ENCODE measurements around the gene LMBR1.

LMBR1 gene

DNA sequence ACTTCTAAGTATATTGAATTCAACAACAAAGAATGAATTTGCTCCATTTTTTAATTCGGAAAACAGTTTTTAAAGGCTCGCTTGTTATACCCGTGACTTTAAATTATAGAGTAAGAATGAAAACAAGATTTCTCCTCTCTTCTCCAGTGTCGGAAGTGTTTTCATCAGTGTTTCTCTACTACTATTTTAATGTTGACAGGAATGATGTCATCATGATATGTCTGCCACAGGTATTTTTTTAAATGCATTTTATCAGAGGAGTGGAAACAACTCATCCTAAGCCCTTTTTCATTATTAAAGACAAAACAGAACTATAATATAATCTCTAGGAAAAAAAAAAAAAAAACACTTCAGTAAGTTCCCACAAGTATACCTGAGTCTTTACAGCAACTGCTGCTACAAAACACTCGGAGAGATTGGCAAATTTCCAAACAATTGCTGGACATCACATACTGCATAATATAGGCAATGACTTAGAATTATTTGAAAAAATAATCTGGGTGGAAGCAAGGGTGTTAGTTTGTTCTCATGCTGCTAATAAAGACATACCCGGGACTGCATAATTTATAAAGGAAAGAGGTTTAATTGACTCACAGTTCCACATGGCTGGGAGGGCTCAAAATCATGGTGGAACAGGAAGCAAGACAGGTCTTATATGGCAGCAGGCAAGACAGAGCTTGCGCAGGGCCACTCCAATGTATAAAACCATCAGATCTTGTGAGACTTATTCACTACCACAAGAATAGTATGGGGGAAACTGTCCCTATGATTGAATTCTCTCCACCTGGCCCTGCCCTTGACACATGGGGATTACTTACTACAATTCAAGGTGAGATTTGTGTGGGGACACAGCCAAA lies 257.2 kb downstream of the LMBR1 start:
- TF ChIP-seq EP300 (IDR thresholded peaks at IDR 0.05; ENCODE audit: borderline replicate concordance) (no peak), CEBPB (IDR thresholded peaks at IDR 0.05) (no peak), ZBTB7A (IDR thresholded peaks at IDR 0.05; ENCODE audit: low read depth) (no peak), RAD21 (IDR thresholded peaks at IDR 0.05; ENCODE audit: low read depth) (no peak), NFIC (IDR thresholded peaks at IDR 0.05) (no peak)

DNA sequence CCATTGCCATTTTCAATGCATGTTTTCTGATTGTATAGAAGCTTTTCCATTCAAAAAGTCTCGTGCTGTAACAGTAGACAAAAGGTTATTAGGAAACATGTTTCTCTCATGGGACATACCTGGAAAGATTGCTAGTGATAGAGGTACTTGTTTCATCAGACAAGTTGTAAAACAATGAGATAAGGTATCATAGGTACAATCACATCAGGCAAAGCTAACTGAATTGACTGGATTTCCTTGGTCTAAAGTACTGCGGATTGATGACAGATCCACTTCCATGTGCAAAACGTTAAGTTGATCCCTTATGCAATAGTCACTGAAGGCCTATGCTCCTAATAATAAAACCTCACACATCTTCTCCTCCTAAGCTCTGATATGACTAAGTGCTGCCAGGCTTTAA lies 258.9 kb downstream of the LMBR1 start:
- TF ChIP-seq, protein P1, sequence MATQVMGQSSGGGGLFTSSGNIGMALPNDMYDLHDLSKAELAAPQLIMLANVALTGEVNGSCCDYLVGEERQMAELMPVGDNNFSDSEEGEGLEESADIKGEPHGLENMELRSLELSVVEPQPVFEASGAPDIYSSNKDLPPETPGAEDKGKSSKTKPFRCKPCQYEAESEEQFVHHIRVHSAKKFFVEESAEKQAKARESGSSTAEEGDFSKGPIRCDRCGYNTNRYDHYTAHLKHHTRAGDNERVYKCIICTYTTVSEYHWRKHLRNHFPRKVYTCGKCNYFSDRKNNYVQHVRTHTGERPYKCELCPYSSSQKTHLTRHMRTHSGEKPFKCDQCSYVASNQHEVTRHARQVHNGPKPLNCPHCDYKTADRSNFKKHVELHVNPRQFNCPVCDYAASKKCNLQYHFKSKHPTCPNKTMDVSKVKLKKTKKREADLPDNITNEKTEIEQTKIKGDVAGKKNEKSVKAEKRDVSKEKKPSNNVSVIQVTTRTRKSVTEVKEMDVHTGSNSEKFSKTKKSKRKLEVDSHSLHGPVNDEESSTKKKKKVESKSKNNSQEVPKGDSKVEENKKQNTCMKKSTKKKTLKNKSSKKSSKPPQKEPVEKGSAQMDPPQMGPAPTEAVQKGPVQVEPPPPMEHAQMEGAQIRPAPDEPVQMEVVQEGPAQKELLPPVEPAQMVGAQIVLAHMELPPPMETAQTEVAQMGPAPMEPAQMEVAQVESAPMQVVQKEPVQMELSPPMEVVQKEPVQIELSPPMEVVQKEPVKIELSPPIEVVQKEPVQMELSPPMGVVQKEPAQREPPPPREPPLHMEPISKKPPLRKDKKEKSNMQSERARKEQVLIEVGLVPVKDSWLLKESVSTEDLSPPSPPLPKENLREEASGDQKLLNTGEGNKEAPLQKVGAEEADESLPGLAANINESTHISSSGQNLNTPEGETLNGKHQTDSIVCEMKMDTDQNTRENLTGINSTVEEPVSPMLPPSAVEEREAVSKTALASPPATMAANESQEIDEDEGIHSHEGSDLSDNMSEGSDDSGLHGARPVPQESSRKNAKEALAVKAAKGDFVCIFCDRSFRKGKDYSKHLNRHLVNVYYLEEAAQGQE (IDR thresholded peaks at IDR 0.05; ENCODE audit: low read depth) = no peak
- TF ChIP-seq NFIC (IDR thresholded peaks at IDR 0.05) (no peak), RAD21 (IDR thresholded peaks at IDR 0.05; ENCODE audit: low read depth) (no peak), EGR1 (IDR thresholded peaks at IDR 0.05) (no peak), EP300 (IDR thresholded peaks at IDR 0.05; ENCODE audit: borderline replicate concordance) (no peak), TAF1 (IDR thresholded peaks at IDR 0.05; ENCODE audit: low read depth) (no peak), TEAD4 (IDR thresholded peaks at IDR 0.05) (no peak), ZBTB7A (IDR thresholded peaks at IDR 0.05; ENCODE audit: low read depth) (no peak), FOXM1 (IDR thresholded peaks at IDR 0.05; ENCODE audit: borderline replicate concordance, low read depth) (no peak), CEBPB (IDR thresholded peaks at IDR 0.05) (no peak), TCF12 (IDR thresholded peaks at IDR 0.05; ENCODE audit: low read depth) (no peak), CREB1 (IDR thresholded peaks at IDR 0.05; ENCODE audit: low read depth) (no peak), YY1 (IDR thresholded peaks at IDR 0.05; ENCODE audit: low read depth) (no peak)
- TF ChIP-seq, protein P2, sequence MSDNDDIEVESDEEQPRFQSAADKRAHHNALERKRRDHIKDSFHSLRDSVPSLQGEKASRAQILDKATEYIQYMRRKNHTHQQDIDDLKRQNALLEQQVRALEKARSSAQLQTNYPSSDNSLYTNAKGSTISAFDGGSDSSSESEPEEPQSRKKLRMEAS (IDR thresholded peaks at IDR 0.05) = no peak
- TF ChIP-seq, protein P3, sequence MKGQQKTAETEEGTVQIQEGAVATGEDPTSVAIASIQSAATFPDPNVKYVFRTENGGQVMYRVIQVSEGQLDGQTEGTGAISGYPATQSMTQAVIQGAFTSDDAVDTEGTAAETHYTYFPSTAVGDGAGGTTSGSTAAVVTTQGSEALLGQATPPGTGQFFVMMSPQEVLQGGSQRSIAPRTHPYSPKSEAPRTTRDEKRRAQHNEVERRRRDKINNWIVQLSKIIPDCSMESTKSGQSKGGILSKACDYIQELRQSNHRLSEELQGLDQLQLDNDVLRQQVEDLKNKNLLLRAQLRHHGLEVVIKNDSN (IDR thresholded peaks at IDR 0.05) = no peak

DNA sequence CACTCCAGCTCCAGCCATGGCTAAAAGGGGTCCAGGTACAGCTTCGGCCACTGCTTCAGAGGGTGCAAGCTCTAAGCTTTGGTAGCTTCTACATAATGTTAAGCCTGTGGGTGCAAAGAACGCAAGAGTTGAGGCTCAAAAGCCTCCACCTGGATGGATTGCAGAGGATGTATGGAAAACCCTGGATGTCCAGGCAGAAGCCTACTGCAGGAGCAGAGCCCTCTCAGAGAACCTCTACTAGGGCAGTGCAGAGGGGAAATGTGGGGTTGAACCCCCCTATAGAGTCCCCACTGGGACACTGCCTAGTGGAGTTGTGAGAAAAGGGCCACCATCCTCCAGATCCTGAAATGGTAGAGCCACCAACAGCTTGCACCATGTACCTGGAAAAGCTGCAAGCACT lies 263.1 kb downstream of the LMBR1 start:
- TF ChIP-seq YY1 (IDR thresholded peaks at IDR 0.05; ENCODE audit: low read depth) (no peak), TCF12 (IDR thresholded peaks at IDR 0.05; ENCODE audit: low read depth) (no peak), TEAD4 (IDR thresholded peaks at IDR 0.05) (no peak), RAD21 (IDR thresholded peaks at IDR 0.05; ENCODE audit: low read depth) (no peak), EP300 (IDR thresholded peaks at IDR 0.05; ENCODE audit: borderline replicate concordance) (no peak), CEBPB (IDR thresholded peaks at IDR 0.05) (no peak), EGR1 (IDR thresholded peaks at IDR 0.05) (no peak), TAF1 (IDR thresholded peaks at IDR 0.05; ENCODE audit: low read depth) (no peak)
- TF ChIP-seq, protein P3 (IDR thresholded peaks at IDR 0.05) = no peak
- TF ChIP-seq, protein P2 (IDR thresholded peaks at IDR 0.05) = no peak

DNA sequence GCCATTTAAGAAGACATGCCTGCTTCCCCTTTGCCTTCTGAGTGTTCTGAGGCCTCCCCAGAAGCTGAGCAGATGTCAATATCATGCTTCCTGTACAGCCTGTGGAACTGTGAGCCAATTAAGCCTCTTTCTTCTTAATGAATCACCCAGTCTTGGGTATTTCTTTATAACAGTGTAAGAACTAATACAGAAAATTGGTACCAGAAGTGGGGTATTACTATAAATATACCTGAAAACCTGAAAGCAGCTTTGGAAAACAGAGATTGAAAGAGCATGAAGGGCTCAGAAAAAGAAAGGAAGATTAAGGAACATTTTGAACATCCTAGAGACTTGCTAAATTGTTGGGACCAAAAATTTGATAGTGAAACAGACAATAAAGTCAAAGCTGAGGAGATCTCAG lies 264.4 kb downstream of the LMBR1 start:
- TF ChIP-seq ZBTB7A (IDR thresholded peaks at IDR 0.05; ENCODE audit: low read depth) (no peak), CEBPB (IDR thresholded peaks at IDR 0.05) (no peak), YY1 (IDR thresholded peaks at IDR 0.05; ENCODE audit: low read depth) (no peak), TCF12 (IDR thresholded peaks at IDR 0.05; ENCODE audit: low read depth) (no peak), NFIC (IDR thresholded peaks at IDR 0.05) (no peak)
- TF ChIP-seq, protein P3 (IDR thresholded peaks at IDR 0.05) = no peak
- TF ChIP-seq, protein P1 (IDR thresholded peaks at IDR 0.05; ENCODE audit: low read depth) = no peak
